Loucy (cell line): ENCODE results near the gene TBX5.

Experiments used
- H2AFZ ChIP-seq: fragments of 200-600 bp; sonication (generic); 2 replicates; pipeline ENCODE4 v1.6.0; 2016; ENCODE audit warnings: antibody characterized with exemption, mild to moderate bottlenecking, low read length, moderate library complexity
- H3F3A ChIP-seq: fragments of 200-600 bp; 2 replicates; pipeline ENCODE4 v1.6.0; 2016; ENCODE audit warnings: antibody characterized with exemption, low read depth, mild to moderate bottlenecking
- H3K27me3 ChIP-seq: fragments of 200-600 bp; sonication (generic); 2 replicates; pipeline ENCODE4 v1.6.1; 2014; ENCODE audit warnings: low read length, mild to moderate bottlenecking; ENCODE audit not compliant: insufficient read depth, poor library complexity, severe bottlenecking
- H3K36me3 ChIP-seq: fragments of 200-600 bp; sonication (generic); 2 replicates; pipeline ENCODE4 v1.6.1; 2016; ENCODE audit warnings: low read length; ENCODE audit not compliant: insufficient read depth
- H3K4me1 ChIP-seq: fragments of 200-600 bp; sonication (generic); 2 replicates; pipeline ENCODE4 v1.5.1; 2014; ENCODE audit warnings: low read length, mild to moderate bottlenecking; ENCODE audit not compliant: insufficient read depth, poor library complexity, severe bottlenecking
- H3K4me2 ChIP-seq: fragments of 200-600 bp; sonication (generic); 2 replicates; pipeline ENCODE4 v1.6.0; 2014; ENCODE audit warnings: antibody characterized with exemption, low read length, low read depth, mild to moderate bottlenecking; ENCODE audit not compliant: poor library complexity, severe bottlenecking
- H3K4me3 ChIP-seq: fragments of 200-600 bp; sonication (generic); 2 replicates; pipeline ENCODE4 v1.5.1; 2014; ENCODE audit warnings: low read length, mild to moderate bottlenecking, mixed read lengths; ENCODE audit not compliant: poor library complexity, severe bottlenecking
- H3K79me2 ChIP-seq: fragments of 200-600 bp; sonication (generic); 2 replicates; pipeline ENCODE4 v1.6.1; 2014; ENCODE audit warnings: low read length; ENCODE audit not compliant: insufficient read depth
- H3K9ac ChIP-seq: fragments of 200-600 bp; sonication (generic); 2 replicates; pipeline ENCODE4 v1.6.0; 2014; ENCODE audit warnings: mild to moderate bottlenecking, low read depth, low read length, moderate library complexity; ENCODE audit not compliant: poor library complexity, severe bottlenecking
- H3K9me2 ChIP-seq: fragments of 200-600 bp; sonication (generic); replicated peaks from 2 replicates; pipeline ENCODE4 v1.6.1; 2016; ENCODE audit warnings: low read depth, low read length, mixed read lengths
- H3K9me3 ChIP-seq: fragments of 200-600 bp; sonication (generic); 2 replicates; pipeline ENCODE4 v1.6.1; 2014; ENCODE audit warnings: mild to moderate bottlenecking, antibody characterized with exemption, low read length, low read depth; ENCODE audit not compliant: insufficient read depth
- H4K20me1 ChIP-seq: fragments of 200-600 bp; sonication (generic); 2 replicates; pipeline ENCODE4 v1.6.0; 2014; ENCODE audit warnings: antibody characterized with exemption, low read length, mild to moderate bottlenecking; ENCODE audit not compliant: insufficient read depth, poor library complexity, severe bottlenecking
- EZH2phosphoT487 ChIP-seq: fragments of 200-600 bp; IDR thresholded peaks from 2 replicates; pipeline ENCODE4 v1.6.1; 2018; ENCODE audit warnings: antibody characterized with exemption, mild to moderate bottlenecking, moderate library complexity, borderline replicate concordance
- TF ChIP-seq, protein P1 (sequence below): fragments of 200-600 bp; sonication (generic); conservative IDR thresholded peaks from 2 replicates; pipeline ENCODE4 v1.5.1; 2014; ENCODE audit warnings: mild to moderate bottlenecking, antibody characterized with exemption, low read length

The TBX5 gene

DNA sequence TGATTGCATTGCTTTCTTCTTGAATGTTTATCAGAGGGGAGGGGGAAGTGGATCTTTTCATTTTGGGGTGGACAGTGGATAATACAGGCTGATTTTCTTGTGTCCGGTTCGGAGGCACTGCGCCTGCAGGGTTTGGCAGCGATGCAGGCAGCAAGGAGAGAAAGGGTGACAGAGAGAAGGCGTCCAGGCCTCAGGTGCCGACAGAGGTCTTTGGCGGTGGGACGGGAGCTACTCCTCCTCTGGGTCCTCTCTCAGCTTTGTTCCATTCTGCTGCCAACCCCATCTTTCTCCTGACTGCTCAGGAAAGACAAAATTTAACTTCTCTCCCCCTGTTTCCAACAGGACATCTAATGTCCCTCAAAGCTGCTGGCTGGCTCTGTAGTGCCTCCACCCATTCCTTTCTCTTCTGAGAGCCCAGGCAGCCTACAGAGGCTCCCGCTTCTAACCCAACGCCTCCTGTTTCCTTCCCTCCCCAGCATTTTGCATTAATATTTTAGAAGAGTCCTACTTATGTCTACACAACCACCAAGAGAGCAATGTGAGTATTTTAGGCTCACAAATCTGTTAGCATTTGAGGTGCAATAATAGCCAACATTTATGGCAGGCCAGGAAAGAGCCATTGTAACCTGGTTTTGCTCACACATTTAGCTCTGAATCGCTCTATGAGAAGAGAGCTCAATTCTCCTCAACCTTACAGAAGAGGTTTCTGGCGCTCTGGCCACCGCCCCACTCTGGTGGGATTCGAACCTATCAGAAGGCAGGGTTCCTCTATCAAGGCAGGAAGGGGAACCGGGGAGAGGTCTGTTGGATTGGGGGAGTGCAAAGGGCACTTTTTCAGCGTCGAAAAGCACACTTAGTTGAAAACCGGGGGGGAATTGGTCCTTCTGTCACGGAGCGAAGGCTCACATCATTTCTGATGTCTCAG lies 7.1 kb upstream of the TBX5 start:
- Histone ChIP-seq H4K20me1 (no peaks in the 10 kb centered on the region), H3K27me3 (no peaks in the 10 kb centered on the region), H3K4me3 (no peak overlapping the region)

DNA sequence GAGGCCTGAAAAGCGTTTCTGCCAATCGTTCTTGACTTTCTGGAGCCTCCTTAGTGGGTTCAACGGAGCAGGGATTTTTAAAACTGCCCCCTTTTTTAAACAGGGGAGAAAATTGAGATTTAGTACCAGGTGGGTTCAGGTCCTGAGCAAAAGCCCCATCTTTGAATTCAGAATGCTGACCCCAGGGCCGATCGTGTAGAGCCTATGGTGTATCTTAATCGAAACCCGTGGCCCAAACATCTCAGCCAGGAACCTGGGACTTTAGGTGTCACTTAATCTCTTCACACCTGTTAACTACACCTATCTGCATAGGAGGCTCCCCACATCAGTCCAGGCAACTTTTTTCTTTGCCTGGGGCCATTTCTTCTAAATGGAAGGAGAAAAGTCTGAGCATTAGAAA lies 6.4 kb upstream of the TBX5 start:
- Histone ChIP-seq H3F3A (no peaks in the 10 kb centered on the region), H4K20me1 (no peaks in the 10 kb centered on the region), H3K4me2 (no peak overlapping the region), H3K9me2 (no peaks in the 10 kb centered on the region), H3K27me3 (no peaks in the 10 kb centered on the region), H3K79me2 (no peaks in the 10 kb centered on the region), H3K4me1 (no peaks in the 10 kb centered on the region), H3K36me3 (no peaks in the 10 kb centered on the region), H2AFZ (no peak overlapping the region), H3K9me3 (peaks cover 2% of the 10 kb centered on the region; the same call in 1 of the 2 replicates), H3K9ac (no peak overlapping the region), H3K4me3 (no peak overlapping the region)
- no peak for TF ChIP-seq EZH2phosphoT487
- TF ChIP-seq, protein P1, sequence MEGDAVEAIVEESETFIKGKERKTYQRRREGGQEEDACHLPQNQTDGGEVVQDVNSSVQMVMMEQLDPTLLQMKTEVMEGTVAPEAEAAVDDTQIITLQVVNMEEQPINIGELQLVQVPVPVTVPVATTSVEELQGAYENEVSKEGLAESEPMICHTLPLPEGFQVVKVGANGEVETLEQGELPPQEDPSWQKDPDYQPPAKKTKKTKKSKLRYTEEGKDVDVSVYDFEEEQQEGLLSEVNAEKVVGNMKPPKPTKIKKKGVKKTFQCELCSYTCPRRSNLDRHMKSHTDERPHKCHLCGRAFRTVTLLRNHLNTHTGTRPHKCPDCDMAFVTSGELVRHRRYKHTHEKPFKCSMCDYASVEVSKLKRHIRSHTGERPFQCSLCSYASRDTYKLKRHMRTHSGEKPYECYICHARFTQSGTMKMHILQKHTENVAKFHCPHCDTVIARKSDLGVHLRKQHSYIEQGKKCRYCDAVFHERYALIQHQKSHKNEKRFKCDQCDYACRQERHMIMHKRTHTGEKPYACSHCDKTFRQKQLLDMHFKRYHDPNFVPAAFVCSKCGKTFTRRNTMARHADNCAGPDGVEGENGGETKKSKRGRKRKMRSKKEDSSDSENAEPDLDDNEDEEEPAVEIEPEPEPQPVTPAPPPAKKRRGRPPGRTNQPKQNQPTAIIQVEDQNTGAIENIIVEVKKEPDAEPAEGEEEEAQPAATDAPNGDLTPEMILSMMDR, result no peak

More for the DNA sequence above, 7.1 kb upstream of the TBX5 start:
- Histone ChIP-seq H3K4me2 (no peak overlapping the region), H3K9me2 (no peaks in the 10 kb centered on the region), H3K79me2 (no peaks in the 10 kb centered on the region), H3K9ac (no peak overlapping the region), H3K9me3 (peaks cover 2% of the 10 kb centered on the region; the same call in 1 of the 2 replicates), H2AFZ (no peak overlapping the region), H3K4me1 (no peaks in the 10 kb centered on the region), H3F3A (no peaks in the 10 kb centered on the region), H3K36me3 (no peaks in the 10 kb centered on the region)
- TF ChIP-seq, protein P1, result no peak
- no peak for TF ChIP-seq EZH2phosphoT487

DNA sequence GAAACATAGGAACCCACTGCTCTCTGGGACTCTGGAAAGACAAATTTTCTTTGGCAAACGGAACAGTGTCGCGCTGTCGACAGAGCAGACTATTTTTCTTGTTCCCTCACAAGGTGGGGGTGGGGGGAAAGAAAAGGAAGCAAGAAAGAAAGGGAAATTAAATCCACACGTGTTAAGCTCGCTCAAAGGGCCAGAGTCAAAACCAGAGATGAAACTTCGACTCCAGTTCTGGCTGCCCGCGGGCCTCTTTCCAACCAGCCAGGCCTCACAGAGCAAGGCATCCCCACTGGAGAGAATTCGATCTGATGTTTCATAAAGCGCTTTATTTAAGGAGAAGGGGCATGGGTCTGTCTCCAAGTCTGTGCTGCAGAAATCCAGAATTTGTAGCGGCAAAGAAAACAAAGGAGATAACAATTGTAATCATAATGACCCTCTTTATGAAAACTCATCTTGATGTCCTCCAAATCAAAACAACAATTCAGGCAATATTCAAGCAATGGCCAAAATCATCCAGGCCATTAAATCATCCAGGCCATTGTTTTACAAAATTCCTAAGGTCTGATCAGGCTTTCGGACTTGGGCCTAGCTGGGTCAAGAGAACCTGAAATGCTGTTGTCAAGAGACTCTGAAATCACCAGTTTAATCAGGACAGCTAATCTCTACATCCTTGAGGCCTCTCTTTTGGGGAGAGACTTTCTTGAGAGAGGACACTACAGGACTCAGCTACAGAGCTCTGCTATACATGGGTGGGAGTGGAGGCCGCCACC lies 5.3 kb upstream of the TBX5 start:
- H3K36me3 ChIP-seq, result no peaks in the 10 kb centered on the region
- no peaks in the 10 kb centered on the region for H3K9me2 ChIP-seq
- no peaks in the 10 kb centered on the region for H3K79me2 ChIP-seq
- no peaks in the 10 kb centered on the region for H3K4me1 ChIP-seq
- H3F3A ChIP-seq, result no peaks in the 10 kb centered on the region
- peaks cover 2% of the 10 kb centered on the region; the same call in 1 of the 2 replicates for H3K9me3 ChIP-seq
- no peak overlapping the region for H3K9ac ChIP-seq
- no peak overlapping the region for H2AFZ ChIP-seq
- no peak overlapping the region for H3K4me2 ChIP-seq
- H3K4me3 ChIP-seq, result no peak overlapping the region
- no peak for TF ChIP-seq EZH2phosphoT487
- TF ChIP-seq, protein P1, result no peak
- no peaks in the 10 kb centered on the region for H3K27me3 ChIP-seq
- H4K20me1 ChIP-seq, result no peaks in the 10 kb centered on the region
